Stomach (tissue), 9 donors: ENCODE measurements around the gene DZIP3. TPM values are rescaled to one million over a fixed set of nuclear protein-coding genes. Genes with fewer than 3 reads are reported as not detected.

Experiments used
- DNase-seq, 2 donors: peaks; one replicate each; pipeline versions ENCODE4 v3.0.0 to v3.0.0-alpha.2; 2013 to 2019
- H3K27ac ChIP-seq, 5 donors: fragments of 200-600 bp in 4 of 5; sonication (generic) in 4 of 5; one replicate each; pipeline ENCODE4 v1.5.1; 2013 to 2019; ENCODE audit warnings: mild to moderate bottlenecking in 1 of 5, moderate library complexity in 1 of 5
- H3K27me3 ChIP-seq, 3 donors: fragments of 200-600 bp; sonication (generic); one replicate each; pipeline ENCODE4 v1.5.1; 2017 to 2019; ENCODE audit warnings: mixed run types in 1 of 3
- H3K36me3 ChIP-seq, 4 donors: fragments of 200-600 bp; sonication (generic); 1 replicate in 3 of 4; 2 replicates in 1 of 4; pipeline ENCODE4 v1.5.1; 2016 to 2019
- H3K4me1 ChIP-seq, 4 donors: fragments of 200-600 bp; sonication (generic); one replicate each; pipeline ENCODE4 v1.5.1; 2016 to 2019
- H3K4me3 ChIP-seq, 4 donors: fragments of 200-600 bp; sonication (generic) in 3 of 4; one replicate each; pipeline ENCODE4 v1.5.1; 2016 to 2019; ENCODE audit warnings: mild to moderate bottlenecking in 1 of 4
- H3K9me3 ChIP-seq, 4 donors: fragments of 200-600 bp; sonication (generic); one replicate each; pipeline ENCODE4 v1.5.1; 2016 to 2019
- CTCF ChIP-seq, 7 experiments: fragments of 450-650 bp in 4 of 7; fragments of 200-600 bp in 3 of 7; sonication (generic) in 3 of 7; IDR thresholded peaks; one replicate each; pipeline ENCODE4 v1.5.1; 2016 to 2019; ENCODE audit warnings: antibody characterized with exemption in 7 of 7, control low read depth in 2 of 7, mild to moderate bottlenecking in 1 of 7
- EP300 ChIP-seq: sonication (generic); formaldehyde crosslinking; IDR thresholded peaks from one replicate; pipeline ENCODE4 v1.6.1; 2017; ENCODE audit warnings: antibody characterized with exemption
- POLR2A ChIP-seq, 4 donors: fragments of 450-650 bp; IDR thresholded peaks; one replicate each; pipeline ENCODE4 v1.6.1; 2016; ENCODE audit warnings: antibody characterized with exemption in 4 of 4, control low read depth in 2 of 4, mild to moderate bottlenecking in 1 of 4, moderate library complexity in 1 of 4
- POLR2AphosphoS5 ChIP-seq, 3 donors: sonication (generic); formaldehyde crosslinking; IDR thresholded peaks; one replicate each; pipeline ENCODE4 v1.6.1; 2016; ENCODE audit warnings: antibody characterized with exemption in 3 of 3
- WGBS, 5 donors: extraction: QIAGEN DNeasy Blood & Tissue Kit in 3 of 5; methylation state at CpG; one replicate each; pipeline versions ENCODE4 v1.1.5 to v1.1.7; 2013 to 2018; 5-methylcytosine and 5-hydroxymethylcytosine counted together
- intact Hi-C: fragments of 100-400 bp; cut with DNase I; formaldehyde crosslinking; loops from one replicate; pipeline ENCODE4 v1.15.1; 2023; ENCODE audit warnings: low total_unique reads
- polyA plus RNA-seq, 3 donors: library from polyadenylated mRNA; stranded (reverse); fragments of 200-250 nt; gene quantifications; one replicate each; pipeline ENCODE4 v1.2.3, GENCODE V29; 2013
- total RNA-seq, 5 donors: library from RNA; depleted of rRNA; stranded (reverse); fragments of >200 nt; gene quantifications; one replicate each; pipeline versions ENCODE4 v1.1.0 to v1.2.3, GENCODE V29; 2014 to 2016
- donor health status: healthy with polysubstance abuse.
- donor health status: Bipolar disorder and iron deficiency.
- donor health status: healthy.

The DZIP3 gene
- total and polyA plus RNA-seq, 8 donors: 1.2 to 28.6 (median 4.2) TPM

DNA sequence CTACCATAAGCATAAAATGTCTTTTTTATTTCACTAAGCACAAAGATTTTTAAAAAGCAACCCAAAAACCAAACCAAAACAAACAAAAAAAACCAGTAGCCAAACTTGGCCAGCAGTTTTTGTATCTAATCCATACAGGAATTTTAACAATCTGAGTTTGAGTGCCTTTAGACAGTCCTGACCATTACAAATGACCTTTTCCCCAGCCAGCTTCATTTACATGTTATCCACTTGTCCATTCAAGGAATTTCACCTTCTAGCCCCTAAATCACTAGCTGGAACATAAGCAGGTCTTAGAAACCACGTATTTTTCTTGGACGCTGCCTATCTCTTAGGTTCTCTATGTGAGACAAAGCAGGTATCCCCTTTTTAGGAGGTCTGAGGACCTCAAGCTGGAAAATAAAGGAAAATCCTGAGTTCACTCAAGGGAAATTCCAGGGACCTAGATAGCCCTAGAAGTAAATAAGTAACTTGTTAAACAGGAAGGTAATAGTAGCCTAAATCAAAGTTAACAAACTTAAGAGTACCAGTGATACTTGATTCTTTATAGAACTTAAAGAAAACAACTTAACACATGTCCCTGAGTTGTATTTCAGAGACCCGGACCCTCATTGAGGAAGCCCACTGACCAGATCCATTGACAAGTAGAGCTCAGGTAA lies 34.5 kb upstream of the DZIP3 start:
- H3K4me1 ChIP-seq: peaks cover 0 to 11% (median 0%) of the 10 kb centered on the region in 4 donors
- intact Hi-C loops: no loop called here
- no peaks in the 10 kb centered on the region for H3K9me3 ChIP-seq
- DNase-seq: peak in 1 of 2 donors; percentile 10
- no peak overlapping the region for H3K4me3 ChIP-seq
- peaks cover 0 to 11% (median 0%) of the 10 kb centered on the region in 4 donors for H3K36me3 ChIP-seq
- WGBS, 5 donors: 33 to 60% (median 47%) methylated on average over 3 of the region's 3 CpGs
- peak overlapping the region in 3 of 5 donors; percentile 27 to 44 (median 30) for H3K27ac ChIP-seq
- H3K27me3 ChIP-seq: no peaks in the 10 kb centered on the region
- TF ChIP-seq POLR2AphosphoS5 (IDR thresholded peaks at IDR 0.05) (no peak), EP300 (no peak), CTCF (IDR thresholded peaks at IDR 0.05) (no peak), POLR2A (IDR thresholded peaks at IDR 0.05) (no peak)

GRCh38 chr3:108555966-108556581 lies 33.4 kb upstream of the DZIP3 start:
- peaks cover 0 to 16% (median 0%) of the 10 kb centered on the region in 4 donors for H3K36me3 ChIP-seq
- H3K4me1 ChIP-seq: peaks cover 0 to 11% (median 0%) of the 10 kb centered on the region in 4 donors
- intact Hi-C loops: no loop called here
- TF ChIP-seq POLR2A (IDR thresholded peaks at IDR 0.05): no peak
- TF ChIP-seq POLR2AphosphoS5 (IDR thresholded peaks at IDR 0.05): no peak
- TF ChIP-seq EP300: no peak
- no peak for TF ChIP-seq CTCF (IDR thresholded peaks at IDR 0.05)
- 32 to 57% (median 52%) methylated on average over 2 of the region's 2 CpGs for WGBS, 5 donors
- no peak overlapping the region for H3K4me3 ChIP-seq
- peak overlapping the region in 1 of 5 donors; percentile 27 for H3K27ac ChIP-seq
- H3K9me3 ChIP-seq: no peaks in the 10 kb centered on the region
- no peak for DNase-seq
- no peaks in the 10 kb centered on the region for H3K27me3 ChIP-seq

GRCh38 chr3:108562565-108562964 lies 27.0 kb upstream of the DZIP3 start:
- no peak overlapping the region for H3K4me3 ChIP-seq
- WGBS, 5 donors: 85 to 96% (median 95%) methylated on average over 2 of the region's 2 CpGs
- no peaks in the 10 kb centered on the region for H3K27me3 ChIP-seq
- no peaks in the 10 kb centered on the region for H3K9me3 ChIP-seq
- no peak overlapping the region for H3K27ac ChIP-seq
- TF ChIP-seq POLR2A (IDR thresholded peaks at IDR 0.05) (no peak), EP300 (no peak), POLR2AphosphoS5 (IDR thresholded peaks at IDR 0.05) (no peak), CTCF (IDR thresholded peaks at IDR 0.05) (no peak)
- intact Hi-C loops: no loop called here
- no peak for DNase-seq
- peaks cover 0 to 16% (median 0%) of the 10 kb centered on the region in 4 donors for H3K36me3 ChIP-seq
- no peaks in the 10 kb centered on the region for H3K4me1 ChIP-seq

GRCh38 chr3:108564564-108564963 lies 25.0 kb upstream of the DZIP3 start:
- TF ChIP-seq POLR2A (IDR thresholded peaks at IDR 0.05): no peak
- TF ChIP-seq EP300: no peak
- TF ChIP-seq POLR2AphosphoS5 (IDR thresholded peaks at IDR 0.05): no peak
- Histone ChIP-seq H3K4me1 (no peaks in the 10 kb centered on the region), H3K36me3 (peaks cover 0 to 7% (median 0%) of the 10 kb centered on the region in 4 donors), H3K9me3 (no peaks in the 10 kb centered on the region), H3K4me3 (no peak overlapping the region), H3K27me3 (no peaks in the 10 kb centered on the region), H3K27ac (no peak overlapping the region)
- no peak for DNase-seq
- intact Hi-C loops: no loop called here

- Histone ChIP-seq H3K4me3 (no peak overlapping the region), H3K9me3 (no peaks in the 10 kb centered on the region), H3K36me3 (peaks cover 0 to under 1% (median 0%) of the 10 kb centered on the region in 4 donors), H3K27me3 (no peaks in the 10 kb centered on the region), H3K4me1 (no peaks in the 10 kb centered on the region), H3K27ac (no peak overlapping the region)
- intact Hi-C loops: no loop called here
- no peak for DNase-seq
- no peak for TF ChIP-seq EP300
- TF ChIP-seq POLR2A (IDR thresholded peaks at IDR 0.05): no peak
- no peak for TF ChIP-seq CTCF (IDR thresholded peaks at IDR 0.05)
- no peak for TF ChIP-seq POLR2AphosphoS5 (IDR thresholded peaks at IDR 0.05)
- 88 to 98% (median 92%) methylated on average over 3 of the region's 3 CpGs for WGBS, 5 donors
Observed at GRCh38 chr3:108565506-108565905, 24.0 kb upstream of the DZIP3 start.
